ENCODE results near the gene VSIG4.
"Not testable (repeated sequence)": the region's sequence is repeated elsewhere in the genome, so short reads cannot be mapped to it uniquely, and the experiment has no call there.

The VSIG4 gene

GRCh38 chrX:65994519-65995506 is 45.1 kb downstream of the VSIG4 start:
- no peaks in the 10 kb centered on the region for H3K36me3 ChIP-seq (ENCODE audit: control insufficient read depth, insufficient read depth, low read length)
- no peak overlapping the region for H3K4me3 ChIP-seq (ENCODE audit: extremely low read depth, insufficient read depth, low read length, poor library complexity, severe bottlenecking)
- no peaks in the 10 kb centered on the region for H3K9me3 ChIP-seq (ENCODE audit: control insufficient read depth, low read length)
- H3K4me1 ChIP-seq (ENCODE audit: control insufficient read depth, insufficient read depth, low read length, poor library complexity, severe bottlenecking): no peaks in the 10 kb centered on the region
- no peak overlapping the region for H3K27ac ChIP-seq (ENCODE audit: low read depth, low read length, severe bottlenecking)
- no CpG with 5 or more reads among the region's 3 CpGs for WGBS, 2 experiments (ENCODE audit: insufficient coverage in 2 of 2)

GRCh38 chrX:65993915-65994460 is 45.9 kb downstream of the VSIG4 start:
- no CpG with 5 or more reads among the region's 2 CpGs for WGBS, 2 experiments (ENCODE audit: insufficient coverage in 2 of 2)

GRCh38 chrX:65993332-65993731 is 46.5 kb downstream of the VSIG4 start:
- Histone ChIP-seq H3K36me3 (ENCODE audit: control insufficient read depth, insufficient read depth, low read length) (no peaks in the 10 kb centered on the region), H3K4me1 (ENCODE audit: control insufficient read depth, insufficient read depth, low read length, poor library complexity, severe bottlenecking) (no peaks in the 10 kb centered on the region), H3K9me3 (ENCODE audit: control insufficient read depth, low read length) (no peaks in the 10 kb centered on the region), H3K27ac (ENCODE audit: low read depth, low read length, severe bottlenecking) (no peak overlapping the region), H3K4me3 (ENCODE audit: extremely low read depth, insufficient read depth, low read length, poor library complexity, severe bottlenecking) (no peak overlapping the region)
- no CpG with 5 or more reads among the region's 2 CpGs for WGBS, 2 experiments (ENCODE audit: insufficient coverage in 2 of 2)

More at GRCh38 chrX:65993915-65994460, 45.9 kb downstream of the VSIG4 start:
- no peak overlapping the region for H3K27ac ChIP-seq (ENCODE audit: low read depth, low read length, severe bottlenecking)
- H3K36me3 ChIP-seq (ENCODE audit: control insufficient read depth, insufficient read depth, low read length): no peaks in the 10 kb centered on the region
- no peaks in the 10 kb centered on the region for H3K9me3 ChIP-seq (ENCODE audit: control insufficient read depth, low read length)
- H3K4me1 ChIP-seq (ENCODE audit: control insufficient read depth, insufficient read depth, low read length, poor library complexity, severe bottlenecking): no peaks in the 10 kb centered on the region
- no peak overlapping the region for H3K4me3 ChIP-seq (ENCODE audit: extremely low read depth, insufficient read depth, low read length, poor library complexity, severe bottlenecking)

GRCh38 chrX:65990702-65991101 is 49.2 kb downstream of the VSIG4 start:
- H3K4me3 ChIP-seq (ENCODE audit: extremely low read depth, insufficient read depth, low read length, poor library complexity, severe bottlenecking): no peak overlapping the region
- no peaks in the 10 kb centered on the region for H3K9me3 ChIP-seq (ENCODE audit: control insufficient read depth, low read length)
- H3K27ac ChIP-seq (ENCODE audit: low read depth, low read length, severe bottlenecking): no peak overlapping the region
- H3K36me3 ChIP-seq (ENCODE audit: control insufficient read depth, insufficient read depth, low read length): no peaks in the 10 kb centered on the region
- H3K4me1 ChIP-seq (ENCODE audit: control insufficient read depth, insufficient read depth, low read length, poor library complexity, severe bottlenecking): no peaks in the 10 kb centered on the region

- no peaks in the 10 kb centered on the region for H3K36me3 ChIP-seq (ENCODE audit: control insufficient read depth, insufficient read depth, low read length)
- no CpG with 5 or more reads among the region's 3 CpGs for WGBS, 2 experiments (ENCODE audit: insufficient coverage in 2 of 2)
- H3K4me3 ChIP-seq (ENCODE audit: extremely low read depth, insufficient read depth, low read length, poor library complexity, severe bottlenecking): no peak overlapping the region
- no peak overlapping the region for H3K27ac ChIP-seq (ENCODE audit: low read depth, low read length, severe bottlenecking)
- H3K9me3 ChIP-seq (ENCODE audit: control insufficient read depth, low read length): no peaks in the 10 kb centered on the region
- H3K4me1 ChIP-seq (ENCODE audit: control insufficient read depth, insufficient read depth, low read length, poor library complexity, severe bottlenecking): no peaks in the 10 kb centered on the region
Measured at GRCh38 chrX:65987811-65988210, 52.1 kb downstream of the VSIG4 start.

- Histone ChIP-seq H3K9me3 (ENCODE audit: control insufficient read depth, low read length) (no peaks in the 10 kb centered on the region), H3K36me3 (ENCODE audit: control insufficient read depth, insufficient read depth, low read length) (no peaks in the 10 kb centered on the region), H3K27ac (ENCODE audit: low read depth, low read length, severe bottlenecking) (peak overlapping the region; percentile 49), H3K4me1 (ENCODE audit: control insufficient read depth, insufficient read depth, low read length, poor library complexity, severe bottlenecking) (no peaks in the 10 kb centered on the region), H3K4me3 (ENCODE audit: extremely low read depth, insufficient read depth, low read length, poor library complexity, severe bottlenecking) (no peak overlapping the region)
- 50% methylated on average over 2 of the region's 5 CpGs; no CpG with 5 or more reads in 1 of the 2 experiments for WGBS, 2 experiments (ENCODE audit: insufficient coverage in 2 of 2)
Measured at GRCh38 chrX:65985922-65986588, 53.8 kb downstream of the VSIG4 start.

GRCh38 chrX:65985211-65985610 is 54.7 kb downstream of the VSIG4 start:
- Histone ChIP-seq H3K27ac (ENCODE audit: low read depth, low read length, severe bottlenecking) (no peak overlapping the region), H3K36me3 (ENCODE audit: control insufficient read depth, insufficient read depth, low read length) (no peaks in the 10 kb centered on the region), H3K9me3 (ENCODE audit: control insufficient read depth, low read length) (no peaks in the 10 kb centered on the region), H3K4me3 (ENCODE audit: extremely low read depth, insufficient read depth, low read length, poor library complexity, severe bottlenecking) (no peak overlapping the region), H3K4me1 (ENCODE audit: control insufficient read depth, insufficient read depth, low read length, poor library complexity, severe bottlenecking) (no peaks in the 10 kb centered on the region)
- no CpG with 5 or more reads among the region's 3 CpGs for WGBS, 2 experiments (ENCODE audit: insufficient coverage in 2 of 2)

GRCh38 chrX:65977161-65977560 is 62.7 kb downstream of the VSIG4 start:
- not testable (repeated sequence) for H3K4me1 ChIP-seq (ENCODE audit: control insufficient read depth, insufficient read depth, low read length, poor library complexity, severe bottlenecking); H3K9me3 ChIP-seq (ENCODE audit: control insufficient read depth, low read length); H3K4me3 ChIP-seq (ENCODE audit: extremely low read depth, insufficient read depth, low read length, poor library complexity, severe bottlenecking); H3K36me3 ChIP-seq (ENCODE audit: control insufficient read depth, insufficient read depth, low read length); H3K27ac ChIP-seq (ENCODE audit: low read depth, low read length, severe bottlenecking)
- WGBS, 2 experiments (ENCODE audit: insufficient coverage in 2 of 2): no CpG with 5 or more reads among the region's 1 CpG

GRCh38 chrX:65976161-65976560 is 63.7 kb downstream of the VSIG4 start:
- Histone ChIP-seq H3K9me3 (ENCODE audit: control insufficient read depth, low read length) (no peaks in the 10 kb centered on the region), H3K4me1 (ENCODE audit: control insufficient read depth, insufficient read depth, low read length, poor library complexity, severe bottlenecking) (no peaks in the 10 kb centered on the region), H3K4me3 (ENCODE audit: extremely low read depth, insufficient read depth, low read length, poor library complexity, severe bottlenecking) (no peak overlapping the region), H3K27ac (ENCODE audit: low read depth, low read length, severe bottlenecking) (no peak overlapping the region), H3K36me3 (ENCODE audit: control insufficient read depth, insufficient read depth, low read length) (no peaks in the 10 kb centered on the region)

- WGBS, 2 experiments (ENCODE audit: insufficient coverage in 2 of 2): 90 to 95% methylated on average over 4 of the region's 38 CpGs
- not testable (repeated sequence) for H3K27ac ChIP-seq (ENCODE audit: low read depth, low read length, severe bottlenecking); H3K36me3 ChIP-seq (ENCODE audit: control insufficient read depth, insufficient read depth, low read length); H3K4me1 ChIP-seq (ENCODE audit: control insufficient read depth, insufficient read depth, low read length, poor library complexity, severe bottlenecking); H3K9me3 ChIP-seq (ENCODE audit: control insufficient read depth, low read length); H3K4me3 ChIP-seq (ENCODE audit: extremely low read depth, insufficient read depth, low read length, poor library complexity, severe bottlenecking)
Measured at GRCh38 chrX:65975161-65975751, 64.6 kb downstream of the VSIG4 start.
